ENCODE results near the gene PLCG1.

Gene PLCG1

GRCh38 chr20:41204304-41205265 is 67.2 kb downstream of the PLCG1 start:
- H3K4me3 ChIP-seq (ENCODE audit: low read depth, low read length), result no peak overlapping the region
- H3K4me1 ChIP-seq (ENCODE audit: control insufficient read depth, insufficient read depth, low read length), result peaks cover 3% of the 10 kb centered on the region; the same call in 1 of the 2 replicates
- H3K9me3 ChIP-seq (ENCODE audit: control insufficient read depth, insufficient read depth, low read depth, low read length), result peaks cover 6% of the 10 kb centered on the region; the same call in 1 of the 2 replicates
- H3K27me3 ChIP-seq (ENCODE audit: control insufficient read depth, insufficient read depth, low read length), result no peaks in the 10 kb centered on the region
- no peak overlapping the region for H3K9ac ChIP-seq (ENCODE audit: low read length)
- no peak overlapping the region for H3K27ac ChIP-seq (ENCODE audit: low read depth, low read length)
- no peaks in the 10 kb centered on the region for H3K36me3 ChIP-seq (ENCODE audit: control insufficient read depth, insufficient read depth, low read length)

GRCh38 chr20:41205313-41205712 is 68.0 kb downstream of the PLCG1 start:
- no peak overlapping the region for H3K4me3 ChIP-seq (ENCODE audit: low read depth, low read length)
- no peak overlapping the region for H3K27ac ChIP-seq (ENCODE audit: low read depth, low read length)
- H3K27me3 ChIP-seq (ENCODE audit: control insufficient read depth, insufficient read depth, low read length), result no peaks in the 10 kb centered on the region
- H3K9ac ChIP-seq (ENCODE audit: low read length), result no peak overlapping the region
- peaks cover under 1% of the 10 kb centered on the region; the same call in 1 of the 2 replicates for H3K9me3 ChIP-seq (ENCODE audit: control insufficient read depth, insufficient read depth, low read depth, low read length)
- H3K4me1 ChIP-seq (ENCODE audit: control insufficient read depth, insufficient read depth, low read length), result peaks cover 3% of the 10 kb centered on the region; the same call in 1 of the 2 replicates
- H3K36me3 ChIP-seq (ENCODE audit: control insufficient read depth, insufficient read depth, low read length), result no peaks in the 10 kb centered on the region

- Histone ChIP-seq H3K9me3 (ENCODE audit: control insufficient read depth, insufficient read depth, low read depth, low read length) (no peaks in the 10 kb centered on the region), H3K4me3 (ENCODE audit: low read depth, low read length) (no peak overlapping the region), H3K9ac (ENCODE audit: low read length) (no peak overlapping the region), H3K27ac (ENCODE audit: low read depth, low read length) (no peak overlapping the region), H3K4me1 (ENCODE audit: control insufficient read depth, insufficient read depth, low read length) (no peaks in the 10 kb centered on the region), H3K27me3 (ENCODE audit: control insufficient read depth, insufficient read depth, low read length) (no peaks in the 10 kb centered on the region), H3K36me3 (ENCODE audit: control insufficient read depth, insufficient read depth, low read length) (no peaks in the 10 kb centered on the region)
Measured at GRCh38 chr20:41213150-41213820, 75.9 kb downstream of the PLCG1 start.

GRCh38 chr20:41214202-41214601 is 76.9 kb downstream of the PLCG1 start:
- no peaks in the 10 kb centered on the region for H3K36me3 ChIP-seq (ENCODE audit: control insufficient read depth, insufficient read depth, low read length)
- no peaks in the 10 kb centered on the region for H3K9me3 ChIP-seq (ENCODE audit: control insufficient read depth, insufficient read depth, low read depth, low read length)
- H3K27ac ChIP-seq (ENCODE audit: low read depth, low read length), result no peak overlapping the region
- no peaks in the 10 kb centered on the region for H3K4me1 ChIP-seq (ENCODE audit: control insufficient read depth, insufficient read depth, low read length)
- no peaks in the 10 kb centered on the region for H3K27me3 ChIP-seq (ENCODE audit: control insufficient read depth, insufficient read depth, low read length)
- H3K4me3 ChIP-seq (ENCODE audit: low read depth, low read length), result no peak overlapping the region
- no peak overlapping the region for H3K9ac ChIP-seq (ENCODE audit: low read length)

GRCh38 chr20:41214666-41215065 is 77.3 kb downstream of the PLCG1 start:
- Histone ChIP-seq H3K4me1 (ENCODE audit: control insufficient read depth, insufficient read depth, low read length) (no peaks in the 10 kb centered on the region), H3K4me3 (ENCODE audit: low read depth, low read length) (no peak overlapping the region), H3K36me3 (ENCODE audit: control insufficient read depth, insufficient read depth, low read length) (no peaks in the 10 kb centered on the region), H3K9ac (ENCODE audit: low read length) (no peak overlapping the region), H3K27ac (ENCODE audit: low read depth, low read length) (no peak overlapping the region), H3K9me3 (ENCODE audit: control insufficient read depth, insufficient read depth, low read depth, low read length) (no peaks in the 10 kb centered on the region), H3K27me3 (ENCODE audit: control insufficient read depth, insufficient read depth, low read length) (no peaks in the 10 kb centered on the region)

GRCh38 chr20:41217422-41217821 is 80.1 kb downstream of the PLCG1 start:
- no peaks in the 10 kb centered on the region for H3K9me3 ChIP-seq (ENCODE audit: control insufficient read depth, insufficient read depth, low read depth, low read length)

GRCh38 chr20:41218466-41218865 is 81.1 kb downstream of the PLCG1 start:
- Histone ChIP-seq H3K27me3 (ENCODE audit: control insufficient read depth, insufficient read depth, low read length) (no peaks in the 10 kb centered on the region), H3K4me3 (ENCODE audit: low read depth, low read length) (no peak overlapping the region), H3K9ac (ENCODE audit: low read length) (no peak overlapping the region), H3K27ac (ENCODE audit: low read depth, low read length) (no peak overlapping the region), H3K9me3 (ENCODE audit: control insufficient read depth, insufficient read depth, low read depth, low read length) (no peaks in the 10 kb centered on the region), H3K4me1 (ENCODE audit: control insufficient read depth, insufficient read depth, low read length) (no peaks in the 10 kb centered on the region), H3K36me3 (ENCODE audit: control insufficient read depth, insufficient read depth, low read length) (no peaks in the 10 kb centered on the region)

More at GRCh38 chr20:41217422-41217821, 80.1 kb downstream of the PLCG1 start:
- Histone ChIP-seq H3K27me3 (ENCODE audit: control insufficient read depth, insufficient read depth, low read length) (no peaks in the 10 kb centered on the region), H3K9ac (ENCODE audit: low read length) (no peak overlapping the region), H3K27ac (ENCODE audit: low read depth, low read length) (no peak overlapping the region), H3K36me3 (ENCODE audit: control insufficient read depth, insufficient read depth, low read length) (no peaks in the 10 kb centered on the region), H3K4me1 (ENCODE audit: control insufficient read depth, insufficient read depth, low read length) (no peaks in the 10 kb centered on the region), H3K4me3 (ENCODE audit: low read depth, low read length) (no peak overlapping the region)

GRCh38 chr20:41219824-41220223 is 82.5 kb downstream of the PLCG1 start:
- Histone ChIP-seq H3K4me3 (ENCODE audit: low read depth, low read length) (no peak overlapping the region), H3K4me1 (ENCODE audit: control insufficient read depth, insufficient read depth, low read length) (no peaks in the 10 kb centered on the region), H3K9ac (ENCODE audit: low read length) (no peak overlapping the region), H3K27ac (ENCODE audit: low read depth, low read length) (no peak overlapping the region), H3K9me3 (ENCODE audit: control insufficient read depth, insufficient read depth, low read depth, low read length) (no peaks in the 10 kb centered on the region), H3K27me3 (ENCODE audit: control insufficient read depth, insufficient read depth, low read length) (no peaks in the 10 kb centered on the region), H3K36me3 (ENCODE audit: control insufficient read depth, insufficient read depth, low read length) (no peaks in the 10 kb centered on the region)

- Histone ChIP-seq H3K9me3 (ENCODE audit: control insufficient read depth, insufficient read depth, low read depth, low read length) (no peaks in the 10 kb centered on the region), H3K27ac (ENCODE audit: low read depth, low read length) (no peak overlapping the region), H3K4me3 (ENCODE audit: low read depth, low read length) (no peak overlapping the region), H3K27me3 (ENCODE audit: control insufficient read depth, insufficient read depth, low read length) (no peaks in the 10 kb centered on the region), H3K9ac (ENCODE audit: low read length) (no peak overlapping the region), H3K4me1 (ENCODE audit: control insufficient read depth, insufficient read depth, low read length) (no peaks in the 10 kb centered on the region), H3K36me3 (ENCODE audit: control insufficient read depth, insufficient read depth, low read length) (no peaks in the 10 kb centered on the region)
Measured at GRCh38 chr20:41221614-41222218, 84.4 kb downstream of the PLCG1 start.

- no peaks in the 10 kb centered on the region for H3K9me3 ChIP-seq (ENCODE audit: control insufficient read depth, insufficient read depth, low read depth, low read length)
- no peaks in the 10 kb centered on the region for H3K4me1 ChIP-seq (ENCODE audit: control insufficient read depth, insufficient read depth, low read length)
- H3K9ac ChIP-seq (ENCODE audit: low read length), result no peak overlapping the region
- H3K4me3 ChIP-seq (ENCODE audit: low read depth, low read length), result no peak overlapping the region
- no peak overlapping the region for H3K27ac ChIP-seq (ENCODE audit: low read depth, low read length)
- no peaks in the 10 kb centered on the region for H3K36me3 ChIP-seq (ENCODE audit: control insufficient read depth, insufficient read depth, low read length)
- no peaks in the 10 kb centered on the region for H3K27me3 ChIP-seq (ENCODE audit: control insufficient read depth, insufficient read depth, low read length)
Measured at GRCh38 chr20:41222296-41222695, 85.0 kb downstream of the PLCG1 start.

- Histone ChIP-seq H3K27me3 (ENCODE audit: control insufficient read depth, insufficient read depth, low read length) (no peaks in the 10 kb centered on the region), H3K36me3 (ENCODE audit: control insufficient read depth, insufficient read depth, low read length) (no peaks in the 10 kb centered on the region), H3K9ac (ENCODE audit: low read length) (no peak overlapping the region), H3K9me3 (ENCODE audit: control insufficient read depth, insufficient read depth, low read depth, low read length) (no peaks in the 10 kb centered on the region), H3K27ac (ENCODE audit: low read depth, low read length) (no peak overlapping the region), H3K4me3 (ENCODE audit: low read depth, low read length) (no peak overlapping the region), H3K4me1 (ENCODE audit: control insufficient read depth, insufficient read depth, low read length) (no peaks in the 10 kb centered on the region)
Measured at GRCh38 chr20:41222703-41223102, 85.4 kb downstream of the PLCG1 start.
